CD4-positive, alpha-beta T cell treated with Interleukin-10 for 1 hour (primary cell): ENCODE results near the gene PLEK.
A peak's percentile ranks its signal among the peaks of the same experiment; 100 is the strongest.
"Not testable (repeated sequence)": the region's sequence is repeated elsewhere in the genome, so short reads cannot be mapped to it uniquely, and the experiment has no call there.

Source experiments
- DNase-seq: peaks from one replicate; pipeline ENCODE4 v3.0.0-alpha.2; 2020

The PLEK gene

DNA sequence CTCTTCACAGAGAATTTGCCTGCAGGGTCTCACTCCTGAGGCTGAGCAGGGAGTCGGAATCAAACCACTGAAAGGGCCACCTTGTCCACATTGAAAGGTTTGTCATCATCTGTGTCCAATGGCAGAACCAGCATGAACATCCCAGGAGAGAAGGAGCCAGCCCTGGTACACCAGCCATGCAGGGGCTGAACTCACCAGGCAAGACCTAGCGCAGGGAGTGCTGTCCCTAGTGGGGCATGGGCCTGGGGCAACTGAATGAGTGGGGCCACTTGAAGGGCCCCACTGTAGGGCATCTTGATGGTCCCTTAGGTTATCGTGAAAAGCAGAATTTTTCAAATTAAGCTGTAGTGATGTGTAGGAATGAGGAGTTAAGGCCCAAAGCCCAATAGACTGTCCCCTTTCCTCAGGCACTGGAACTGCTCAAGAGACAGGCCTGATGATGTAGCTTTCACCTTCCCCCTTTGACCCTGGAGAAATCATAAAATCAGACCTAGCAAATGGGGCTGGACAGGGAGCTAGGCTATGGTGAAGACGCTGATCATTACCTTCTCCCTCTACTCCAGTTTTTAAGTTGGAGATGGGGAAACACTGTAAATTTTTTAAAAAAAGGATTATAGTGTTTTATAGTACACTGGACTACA is 8.4 kb upstream of the PLEK start:
- DNase-seq: no peak

DNA sequence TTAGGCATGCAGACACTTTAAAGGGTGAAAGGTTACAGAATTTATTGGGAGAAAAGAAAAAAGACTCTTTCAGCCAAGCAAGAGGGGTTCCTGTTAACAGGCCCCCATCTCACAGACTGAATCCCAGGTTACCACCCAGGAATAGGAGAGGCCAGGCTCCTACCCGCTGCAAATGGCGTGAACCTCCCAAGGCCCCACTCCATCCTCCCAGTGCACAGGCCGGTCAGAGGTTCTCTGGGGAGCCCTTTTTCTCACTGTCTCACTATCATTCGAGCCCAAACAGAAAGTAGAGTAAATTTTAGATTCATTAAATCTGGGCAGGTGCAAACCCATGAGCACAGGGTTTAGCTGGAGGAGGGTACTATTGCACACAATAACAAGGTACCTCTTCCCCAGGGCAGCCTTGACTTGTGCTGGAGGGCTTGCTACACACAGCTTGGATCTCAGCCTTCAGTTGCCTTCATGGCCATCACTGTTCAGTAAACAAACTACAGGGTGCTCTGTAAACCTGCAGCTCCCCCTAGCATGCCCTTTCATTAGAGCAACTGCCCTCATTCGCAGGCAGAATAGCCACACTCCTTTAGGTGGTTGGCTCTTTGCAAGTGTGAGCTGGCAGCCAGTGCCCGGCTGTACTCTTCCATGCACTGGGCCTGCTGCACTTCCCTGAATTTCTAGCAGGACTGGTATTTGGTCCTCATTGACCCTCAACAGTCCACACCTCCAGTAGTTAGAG is 7.3 kb upstream of the PLEK start:
- peak; percentile 35 for DNase-seq

DNA sequence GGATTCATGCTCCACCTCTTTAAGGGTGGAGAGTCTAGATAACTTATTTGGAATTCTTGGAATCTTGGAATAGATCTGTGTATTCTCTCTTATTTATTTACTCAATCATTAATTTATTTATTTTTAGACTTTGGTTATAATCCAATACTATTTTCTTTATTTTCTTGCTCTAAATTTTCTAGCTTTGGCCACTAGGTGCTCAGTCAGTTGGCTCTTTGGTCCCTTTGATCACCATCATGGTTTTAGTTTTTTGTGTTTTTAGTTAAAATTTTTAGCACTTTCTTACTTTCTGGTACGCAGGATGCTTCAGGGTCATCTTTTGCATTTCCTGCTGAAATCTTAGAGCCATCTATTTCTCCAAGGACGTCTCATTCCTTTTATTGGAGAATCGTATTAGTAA is 5.2 kb upstream of the PLEK start:
- DNase-seq: no peak

DNA sequence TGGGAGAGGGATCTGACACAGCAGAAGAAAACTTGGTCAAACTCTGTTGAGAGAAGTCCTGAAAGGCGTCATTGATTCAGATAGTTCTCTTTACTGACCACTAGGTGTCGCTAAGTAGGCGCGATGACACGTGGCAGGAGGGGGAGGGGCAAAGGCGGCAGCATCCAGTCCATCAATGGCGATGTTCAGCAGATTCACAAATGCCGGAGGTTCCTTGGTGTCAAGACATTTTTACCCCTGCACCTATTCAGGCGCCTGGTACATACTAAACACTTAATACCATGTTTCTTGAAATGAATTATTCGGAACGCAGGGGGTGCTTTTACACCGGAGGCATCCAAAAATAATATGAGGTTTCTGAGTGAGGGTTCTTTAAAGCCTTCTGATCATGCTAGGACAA is 3.0 kb upstream of the PLEK start:
- peak; percentile 86 for DNase-seq

- DNase-seq: no peak
Observed at GRCh38 chr2:68362749-68363148, 2.3 kb upstream of the PLEK start.

DNA sequence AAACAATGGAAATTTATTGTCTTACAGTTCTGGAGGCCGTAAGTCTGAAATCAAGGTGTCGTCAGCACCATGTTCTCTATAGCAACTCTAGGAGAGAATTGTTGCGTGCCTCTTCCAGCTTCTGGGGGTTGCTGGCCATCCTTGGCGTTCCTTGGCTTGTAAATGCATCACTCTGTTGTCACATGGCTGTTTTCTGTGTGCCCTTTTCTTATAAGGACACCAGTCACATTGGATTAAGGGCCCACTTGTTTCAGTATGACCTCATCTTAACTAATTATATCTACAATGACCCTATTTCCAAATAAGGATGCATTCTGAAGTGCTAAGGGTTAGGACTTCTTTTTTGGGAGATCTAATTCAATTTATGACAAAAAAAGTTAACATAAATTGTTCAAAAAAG is 1.4 kb upstream of the PLEK start:
- DNase-seq: no peak

GRCh38 chr2:68366083-68366560 is 1.0 kb downstream of the PLEK start:
- peak; percentile 39 for DNase-seq

DNA sequence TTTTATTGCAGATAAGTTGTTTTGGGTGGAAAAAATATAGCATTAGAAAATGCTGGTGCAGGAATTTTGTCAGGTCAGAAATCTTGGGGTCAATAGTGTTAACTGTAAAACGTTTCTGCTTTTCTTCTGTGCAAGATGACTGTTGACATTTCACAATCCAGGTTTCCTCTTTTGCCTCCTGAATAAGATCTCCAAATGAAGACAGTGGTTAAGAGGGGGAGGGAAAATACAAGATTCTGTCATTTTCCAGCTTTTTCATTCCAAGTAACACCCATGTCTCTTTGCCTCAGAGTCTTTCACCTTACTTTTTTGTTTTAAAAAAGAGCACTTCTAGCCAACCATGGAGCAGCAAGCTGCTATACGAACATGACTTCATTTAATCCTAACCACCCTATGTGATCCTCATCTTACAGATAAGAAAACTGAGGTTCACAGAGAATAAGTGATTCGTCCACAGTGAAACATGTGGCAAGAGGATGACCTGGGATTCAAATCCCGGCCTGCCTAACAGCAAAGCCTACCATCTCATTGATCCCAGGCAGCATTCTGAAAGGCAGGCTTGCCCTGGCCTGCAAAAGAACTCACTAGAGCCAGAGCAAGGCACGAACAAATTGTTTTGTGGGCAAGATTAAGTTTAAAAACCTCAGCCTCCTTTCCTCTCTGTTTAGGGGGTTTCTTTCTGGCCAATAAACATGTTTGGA is 3.0 kb downstream of the PLEK start:
- no peak for DNase-seq

DNA sequence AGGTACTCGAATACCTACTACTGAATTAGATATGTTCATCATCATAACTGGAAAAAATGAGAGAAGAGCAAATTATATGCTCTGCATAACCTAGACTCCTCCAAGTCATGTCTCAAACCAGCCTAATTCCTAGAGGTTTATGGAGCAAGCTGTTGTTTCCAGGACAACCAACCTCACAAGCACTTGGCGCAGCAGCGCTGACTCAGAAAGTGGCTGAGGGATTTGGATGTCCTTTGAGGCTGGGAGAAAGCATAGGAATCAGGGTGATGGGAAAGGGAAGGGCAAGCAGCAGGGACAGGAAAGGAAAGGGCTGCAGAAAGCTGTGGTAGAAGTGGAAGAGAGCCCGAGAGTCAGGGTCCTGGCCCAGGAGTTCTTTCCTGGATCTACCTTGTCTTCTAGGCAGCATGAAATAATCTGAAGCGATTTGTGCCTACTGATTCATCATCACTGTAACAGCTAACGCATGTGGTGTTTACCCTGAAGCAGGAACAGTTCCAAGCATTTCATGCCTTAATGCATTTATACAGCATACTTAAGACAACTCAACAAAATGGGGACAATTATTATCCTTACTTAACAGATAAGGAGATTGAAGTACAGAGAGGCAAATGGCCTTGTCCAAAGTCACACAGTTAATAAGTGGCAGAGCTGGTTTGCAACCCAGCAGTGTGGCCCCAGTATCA is 3.7 kb downstream of the PLEK start:
- DNase-seq: no peak

DNA sequence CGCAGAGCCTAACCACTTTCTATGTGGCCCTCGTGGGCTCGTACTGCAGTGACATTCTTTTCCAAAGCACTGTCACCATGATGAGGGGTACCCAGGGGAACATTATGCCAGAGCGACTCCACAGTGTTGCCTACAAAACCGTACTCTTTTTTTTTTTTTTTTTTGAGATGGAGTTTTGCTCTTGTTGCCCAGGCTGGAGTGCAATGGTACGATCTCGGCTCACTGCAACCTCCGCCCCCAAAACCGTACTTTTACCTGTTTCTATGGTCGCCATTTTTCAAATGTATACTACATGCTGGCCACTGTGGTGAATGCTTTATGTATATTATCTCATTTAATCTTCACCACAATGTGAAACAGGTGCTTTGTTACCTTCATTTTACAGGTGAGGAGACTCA is 4.3 kb downstream of the PLEK start:
- no peak for DNase-seq

DNA sequence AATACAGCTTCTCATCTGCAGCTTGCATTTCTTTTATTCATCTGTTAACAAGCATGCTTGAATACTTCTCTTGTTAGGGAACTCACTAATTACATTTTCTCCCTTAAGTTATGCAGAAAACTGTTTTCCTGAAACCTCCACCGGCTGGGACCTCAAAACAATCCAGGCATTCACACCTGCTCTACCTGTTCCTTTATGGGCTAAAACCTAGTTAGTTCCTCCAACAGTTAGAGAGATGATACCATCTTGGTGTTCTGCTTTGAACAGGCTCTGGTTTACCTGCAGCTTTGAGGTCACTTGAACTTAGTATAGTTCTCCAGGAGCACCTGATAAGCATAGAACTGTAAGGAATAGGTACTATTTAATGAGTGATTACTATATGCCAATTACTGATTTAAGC is 6.1 kb downstream of the PLEK start:
- DNase-seq: no peak

- peak; percentile 43 for DNase-seq
Observed at GRCh38 chr2:68371581-68371980, 6.5 kb downstream of the PLEK start.

GRCh38 chr2:68372485-68372884 is 7.4 kb downstream of the PLEK start:
- no peak for DNase-seq

DNA sequence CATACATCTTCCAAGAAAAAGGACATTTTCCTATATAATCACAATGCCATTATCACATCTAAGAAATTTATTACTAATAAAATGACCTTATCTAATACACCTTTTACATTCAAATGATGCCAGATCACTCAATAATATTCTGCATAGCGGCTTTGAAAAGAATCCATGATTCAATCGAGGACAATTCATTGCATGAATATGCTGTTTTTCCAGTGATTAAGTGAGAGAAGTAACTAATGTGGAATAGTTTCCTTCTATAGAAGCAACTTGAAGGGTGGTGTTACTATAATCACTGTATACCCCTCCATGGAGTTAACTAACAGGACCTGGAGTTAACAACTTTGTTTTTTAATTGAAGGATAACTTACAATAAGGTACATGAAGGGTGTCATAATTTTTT is 9.1 kb downstream of the PLEK start:
- DNase-seq: no peak

- DNase-seq: no peak
Observed at GRCh38 chr2:68375582-68375981, 10.5 kb downstream of the PLEK start.

DNA sequence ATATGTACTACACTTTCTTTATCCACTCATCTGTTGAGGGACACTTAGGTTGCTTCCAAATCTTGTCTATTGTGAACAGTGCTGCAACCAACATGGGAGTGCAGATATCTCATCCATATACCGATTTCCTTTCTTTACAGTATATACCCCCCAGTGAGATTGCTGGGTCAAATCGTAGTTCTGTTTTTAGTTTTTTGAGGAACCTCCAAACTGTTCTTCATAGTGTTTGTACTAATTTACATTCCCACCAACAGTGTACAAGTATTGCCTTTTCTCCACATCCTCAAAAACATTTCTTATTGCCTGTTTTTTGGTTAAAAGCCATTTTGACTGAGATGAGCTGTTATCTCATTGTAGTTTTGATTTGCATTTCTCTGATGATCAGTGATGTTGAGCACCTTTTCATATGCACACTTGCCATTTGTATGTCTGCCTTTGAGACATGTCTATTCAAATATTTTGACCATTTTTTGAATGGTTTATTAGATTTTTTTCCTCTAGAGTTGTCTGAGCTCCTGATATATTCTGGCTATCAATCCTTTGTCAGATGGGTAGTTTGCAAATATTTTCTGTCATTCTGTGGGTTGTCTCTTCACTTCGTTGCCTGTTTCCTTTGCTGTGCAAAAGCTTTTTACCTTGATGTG is 12.2 kb downstream of the PLEK start:
- DNase-seq: no peak

GRCh38 chr2:68378779-68379178 is 13.7 kb downstream of the PLEK start:
- DNase-seq: not testable (repeated sequence)

- peak; percentile 66 for DNase-seq
Observed at GRCh38 chr2:68379184-68379708, 14.2 kb downstream of the PLEK start.

DNA sequence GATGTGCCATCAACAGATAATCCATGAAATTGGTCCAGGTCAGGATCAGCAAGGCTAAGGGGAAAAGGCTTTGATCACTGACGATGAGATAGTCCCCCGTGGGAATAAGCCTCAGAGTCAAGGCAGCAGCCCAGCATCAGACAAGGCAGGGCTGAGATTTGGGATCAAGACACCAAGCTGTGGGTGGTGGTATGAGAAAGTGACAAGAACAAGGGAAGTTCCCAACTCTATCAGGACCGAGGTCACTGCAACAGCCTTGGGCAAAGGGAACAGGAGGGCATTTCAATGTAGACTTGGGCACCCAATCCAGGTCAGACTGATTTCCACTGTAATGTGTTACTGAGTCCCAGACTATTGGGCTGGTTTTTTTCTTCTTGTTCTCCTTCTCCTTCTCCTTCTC is 18.7 kb downstream of the PLEK start:
- no peak for DNase-seq

DNA sequence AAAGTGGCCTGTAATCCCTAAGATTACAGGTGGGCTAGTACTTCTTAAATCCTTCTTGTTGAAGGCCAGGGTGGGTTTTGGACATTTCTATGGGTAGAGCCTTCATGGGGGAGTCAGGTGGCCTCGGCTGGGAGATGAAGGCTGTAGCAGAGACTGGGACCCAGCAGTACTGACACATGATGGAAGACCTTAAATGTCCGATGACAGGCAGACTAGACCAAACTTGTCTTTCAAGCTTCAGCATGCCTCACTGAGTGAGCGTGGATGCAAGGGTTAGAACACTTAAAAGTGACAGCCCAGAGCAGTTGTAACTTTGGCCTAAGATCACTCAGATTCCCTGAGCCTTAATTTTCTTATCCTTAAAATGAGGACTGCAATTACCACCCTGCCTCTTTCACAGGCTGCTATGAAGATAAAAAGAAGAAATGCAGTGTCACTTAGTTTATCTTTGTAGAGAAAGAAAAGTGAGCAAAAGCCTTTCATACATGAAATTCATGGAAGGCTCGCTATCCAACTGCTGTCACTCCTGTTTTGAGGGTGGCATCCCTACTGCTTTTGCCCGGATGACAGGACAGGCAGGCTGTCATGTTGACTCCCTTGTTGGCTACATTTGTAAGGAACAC is 19.5 kb downstream of the PLEK start:
- DNase-seq: no peak

DNA sequence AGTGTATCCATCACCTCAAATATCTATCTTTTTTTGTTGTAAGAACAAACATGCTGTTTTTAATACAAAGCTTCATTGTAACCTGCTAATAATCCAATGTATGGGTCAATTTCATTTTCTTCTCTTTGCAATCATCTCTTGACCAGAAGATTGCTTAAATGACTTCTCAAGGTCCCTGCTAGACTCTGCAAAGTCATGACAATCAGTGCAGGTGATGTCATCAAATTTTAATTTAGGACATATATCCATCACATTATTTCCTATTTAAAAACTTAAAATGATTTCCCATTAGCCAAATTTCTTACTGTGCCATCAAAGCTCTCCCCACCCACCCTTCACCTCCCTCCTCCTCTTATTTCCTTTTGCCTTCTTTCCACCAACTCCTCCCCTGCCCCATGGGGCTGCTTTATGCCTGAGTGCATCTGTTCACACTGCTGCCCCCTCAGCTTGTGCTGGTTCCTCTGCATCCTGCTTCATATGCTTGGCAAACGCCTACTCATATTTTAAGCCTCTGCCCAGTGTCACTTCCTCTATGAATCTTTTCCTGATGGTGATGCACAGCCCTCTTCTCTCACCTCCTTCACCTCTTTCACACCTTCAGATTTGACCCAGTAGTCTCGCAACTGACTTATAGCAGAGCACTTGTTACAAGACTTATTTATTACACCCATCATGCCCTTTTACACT is 20.3 kb downstream of the PLEK start:
- DNase-seq: peak; percentile 64

DNA sequence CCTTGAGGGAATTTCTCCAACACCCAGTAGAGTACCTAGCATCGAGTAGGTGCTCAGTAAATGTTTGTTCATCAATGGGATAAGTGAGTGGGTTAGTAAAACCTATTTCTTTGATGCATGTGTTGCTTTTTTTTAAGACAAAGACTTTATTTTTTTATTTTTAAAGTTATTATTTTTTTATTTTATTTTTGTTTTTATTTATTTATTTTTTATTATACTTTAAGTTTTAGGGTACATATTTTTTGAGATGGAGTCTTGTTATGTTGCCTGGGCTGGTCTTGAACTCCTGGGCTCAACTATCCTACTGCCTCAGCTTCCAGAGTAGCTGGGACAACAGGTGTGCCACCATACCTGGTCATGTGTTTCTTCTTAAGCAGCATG is 20.8 kb downstream of the PLEK start:
- DNase-seq: no peak
